H9 (cell line): ENCODE results near the gene RACGAP1. TPM values are rescaled to one million over a fixed set of nuclear protein-coding genes. Genes with fewer than 3 reads are reported as not detected.

Source experiments
- DNase-seq: peaks from one replicate; pipeline ENCODE4 v3.0.0-alpha.2; 2017
- H2AFZ ChIP-seq: one replicate; pipeline ENCODE4 v1.6.1; 2013; ENCODE audit warnings: mild to moderate bottlenecking, low read length, control low read depth, moderate library complexity
- H2AK5ac ChIP-seq: 2 replicates; pipeline ENCODE4 v1.6.1; 2013; ENCODE audit warnings: low read length, control low read depth, mixed read lengths; ENCODE audit not compliant: insufficient read length
- H2BK120ac ChIP-seq: one replicate; pipeline ENCODE4 v1.6.1; 2013; ENCODE audit warnings: low read depth, mild to moderate bottlenecking, low read length, control low read depth, inconsistent platforms; ENCODE audit not compliant: poor library complexity, severe bottlenecking
- H2BK12ac ChIP-seq: 2 replicates; pipeline ENCODE4 v1.6.1; 2013; ENCODE audit warnings: low read length, control low read depth, mixed read lengths, low read depth; ENCODE audit not compliant: insufficient read length
- H2BK15ac ChIP-seq: 2 replicates; pipeline ENCODE4 v1.6.1; 2013; ENCODE audit warnings: low read depth, low read length, control low read depth
- H2BK20ac ChIP-seq: one replicate; pipeline ENCODE4 v1.6.1; 2013; ENCODE audit warnings: low read depth, mild to moderate bottlenecking, low read length, control low read depth, inconsistent platforms; ENCODE audit not compliant: poor library complexity, severe bottlenecking
- H2BK5ac ChIP-seq: 2 replicates; pipeline ENCODE4 v1.6.1; 2013; ENCODE audit warnings: low read length, control low read depth, mixed read lengths; ENCODE audit not compliant: insufficient read length
- H3K14ac ChIP-seq: 2 replicates; pipeline ENCODE4 v1.6.1; 2013; ENCODE audit warnings: low read length, control low read depth; ENCODE audit not compliant: insufficient read depth
- H3K18ac ChIP-seq: 2 replicates; pipeline ENCODE4 v1.6.1; 2013; ENCODE audit warnings: low read depth, mild to moderate bottlenecking, mixed read lengths, low read length, control low read depth; ENCODE audit not compliant: insufficient read length
- H3K23ac ChIP-seq: 2 replicates; pipeline ENCODE4 v1.6.1; 2013; ENCODE audit warnings: low read length, control low read depth, mixed read lengths, low read depth; ENCODE audit not compliant: insufficient read length
- H3K23me2 ChIP-seq: 2 replicates; pipeline ENCODE4 v1.6.1; 2013; ENCODE audit warnings: low read depth, mild to moderate bottlenecking, mixed read lengths, low read length, control low read depth; ENCODE audit not compliant: insufficient read length, poor library complexity, severe bottlenecking
- H3K27ac ChIP-seq: 2 replicates; pipeline ENCODE4 v1.5.1; 2013; ENCODE audit warnings: low read length, control low read depth, mixed read lengths, low read depth; ENCODE audit not compliant: insufficient read length
- H3K27me3 ChIP-seq: 2 replicates; pipeline ENCODE4 v1.6.1; 2013; ENCODE audit warnings: low read length, control low read depth, inconsistent platforms; ENCODE audit not compliant: insufficient read depth
- H3K4ac ChIP-seq: 2 replicates; pipeline ENCODE4 v1.6.1; 2013; ENCODE audit warnings: low read depth, mild to moderate bottlenecking, control low read depth, inconsistent platforms, low read length, moderate library complexity
- H3K4me1 ChIP-seq: 2 replicates; pipeline ENCODE4 v1.6.1; 2013; ENCODE audit warnings: low read length, control low read depth, inconsistent platforms; ENCODE audit not compliant: insufficient read depth
- H3K4me2 ChIP-seq: 2 replicates; pipeline ENCODE4 v1.6.1; 2013; ENCODE audit warnings: low read length, control low read depth, mixed read lengths; ENCODE audit not compliant: insufficient read length, insufficient read depth
- H3K56ac ChIP-seq: 2 replicates; pipeline ENCODE4 v1.6.1; 2013; ENCODE audit warnings: low read depth, mild to moderate bottlenecking, mixed read lengths, low read length, control low read depth; ENCODE audit not compliant: insufficient read length
- H3K79me1 ChIP-seq: 2 replicates; pipeline ENCODE4 v1.6.1; 2013; ENCODE audit warnings: low read depth, mild to moderate bottlenecking, moderate library complexity, low read length, control low read depth, inconsistent platforms; ENCODE audit not compliant: insufficient read depth, poor library complexity, severe bottlenecking
- H3K79me2 ChIP-seq: 2 replicates; pipeline ENCODE4 v1.6.1; 2013; ENCODE audit warnings: low read length, control low read depth, inconsistent platforms; ENCODE audit not compliant: insufficient read depth
- H3K9ac ChIP-seq: 2 replicates; pipeline ENCODE4 v1.6.1; 2013; ENCODE audit warnings: low read length, control low read depth, mixed read lengths; ENCODE audit not compliant: insufficient read length; ENCODE audit errors: extremely low read depth
- H3K9me3 ChIP-seq: one replicate; pipeline ENCODE4 v1.6.1; 2013; ENCODE audit warnings: low read depth, low read length, inconsistent platforms; ENCODE audit not compliant: control insufficient read depth
- H3T11ph ChIP-seq: one replicate; pipeline ENCODE4 v1.6.1; 2013; ENCODE audit warnings: mild to moderate bottlenecking, low read length, control low read depth, inconsistent platforms
- H4K20me1 ChIP-seq: one replicate; pipeline ENCODE4 v1.6.1; 2013; ENCODE audit not compliant: control insufficient read depth, insufficient read length, insufficient read depth
- H4K5ac ChIP-seq: 2 replicates; pipeline ENCODE4 v1.6.1; 2013; ENCODE audit warnings: low read depth, mild to moderate bottlenecking, mixed read lengths, low read length, control low read depth; ENCODE audit not compliant: insufficient read length
- H4K8ac ChIP-seq: replicated peaks from 2 replicates; pipeline ENCODE4 v1.6.1; 2013; ENCODE audit warnings: low read length, control low read depth, mixed read lengths, low read depth; ENCODE audit not compliant: insufficient read length
- H4K91ac ChIP-seq: 2 replicates; pipeline ENCODE4 v1.6.1; 2013; ENCODE audit warnings: low read depth, mild to moderate bottlenecking, moderate library complexity, mixed read lengths, low read length, control low read depth; ENCODE audit not compliant: insufficient read length
- H3K27ac Mint-ChIP-seq, 3 experiments: 2 replicates in 2 of 3; 3 replicates in 1 of 3; pipeline ENCODE4 v1.8.0; 2020 to 2021; ENCODE audit warnings: mixed read lengths in 3 of 3, mild to moderate bottlenecking in 1 of 3, moderate library complexity in 1 of 3
- H3K27me3 Mint-ChIP-seq: 2 replicates; pipeline ENCODE4 v1.8.0; 2021; ENCODE audit warnings: low read depth, mild to moderate bottlenecking, moderate library complexity, mixed read lengths
- H3K36me3 Mint-ChIP-seq, 3 experiments: 2 replicates in 2 of 3; 3 replicates in 1 of 3; pipeline ENCODE4 v1.8.0; 2020 to 2021; ENCODE audit warnings: low read depth in 3 of 3, mixed read lengths in 3 of 3; ENCODE audit not compliant: insufficient read depth in 1 of 3
- H3K4me1 Mint-ChIP-seq, 2 experiments: 2 replicates each; pipeline ENCODE4 v1.8.0; 2020; ENCODE audit warnings: mixed read lengths in 2 of 2
- H3K4me3 Mint-ChIP-seq, 2 experiments: 2 replicates in 1 of 2; 3 replicates in 1 of 2; pipeline ENCODE4 v1.8.0; 2020 to 2021; ENCODE audit warnings: mild to moderate bottlenecking in 2 of 2, mixed read lengths in 2 of 2, moderate library complexity in 1 of 2
- H3K9me3 Mint-ChIP-seq, 2 experiments: 2 replicates in 1 of 2; 3 replicates in 1 of 2; pipeline ENCODE4 v1.8.0; 2020; ENCODE audit warnings: mild to moderate bottlenecking in 2 of 2, mixed read lengths in 2 of 2, moderate library complexity in 1 of 2
- CTCF ChIP-seq: fragments of 200-600 bp; sonication (generic); conservative IDR thresholded peaks from 3 replicates; pipeline ENCODE4 v1.8.0; 2021; ENCODE audit warnings: antibody characterized with exemption, mild to moderate bottlenecking
- WGBS: extraction: QIAGEN DNeasy Blood & Tissue Kit; methylation state at CpG from one replicate; pipeline ENCODE4 v1.1.7; 2013; ENCODE audit warnings: missing lambda C conversion rate, low lambda C conversion rate, mixed read lengths; ENCODE audit not compliant: insufficient read length; ENCODE audit errors: extremely low coverage; 5-methylcytosine and 5-hydroxymethylcytosine counted together
- total RNA-seq: library from RNA; stranded (reverse); gene quantifications from 2 replicates; pipeline ENCODE4 v1.2.1, GENCODE V29; 2021

The RACGAP1 gene
- total RNA-seq, 1 experiment from 2014 or later: 64.8 TPM

GRCh38 chr12:50014342-50014741 lies 11.0 kb downstream of the RACGAP1 start:
- no peak overlapping the region for H4K5ac ChIP-seq
- Mint-ChIP-seq H3K27ac (no peak overlapping the region), H3K4me1 (peaks cover 13% of the 10 kb centered on the region in 2 experiments), H3K27me3 (no peaks in the 10 kb centered on the region), H3K36me3 (peaks cover 13 to 41% (median 32%) of the 10 kb centered on the region in 3 experiments; a peak in 6 of 7 replicates), H3K9me3 (no peaks in the 10 kb centered on the region), H3K4me3 (no peak overlapping the region; a peak in 1 of 5 replicates)
- H3T11ph ChIP-seq: no peak overlapping the region
- H2AFZ ChIP-seq: no peak overlapping the region
- no peak overlapping the region for H2BK12ac ChIP-seq
- no peak overlapping the region for H2BK120ac ChIP-seq
- no peak for DNase-seq
- H3K79me1 ChIP-seq: peaks cover 12% of the 10 kb centered on the region
- H3K14ac ChIP-seq: no peak overlapping the region
- no peaks in the 10 kb centered on the region; the same call in 1 of the 2 replicates for H3K4me1 ChIP-seq
- no peak overlapping the region for H2AK5ac ChIP-seq
- H3K56ac ChIP-seq: no peak overlapping the region
- H2BK20ac ChIP-seq: no peak overlapping the region
- peaks cover 4% of the 10 kb centered on the region; the same call in 1 of the 2 replicates for H3K79me2 ChIP-seq
- no peak for TF ChIP-seq CTCF
- WGBS: no CpG with 5 or more reads among the region's 3 CpGs
- H3K4ac ChIP-seq: no peak overlapping the region
- H2BK15ac ChIP-seq: no peak overlapping the region
- H3K23ac ChIP-seq: no peak overlapping the region
- no peak overlapping the region for H4K8ac ChIP-seq
- no peaks in the 10 kb centered on the region for H3K23me2 ChIP-seq
- H3K9ac ChIP-seq: no peak overlapping the region
- no peaks in the 10 kb centered on the region for H4K20me1 ChIP-seq
- no peak overlapping the region for H3K18ac ChIP-seq
- H3K27me3 ChIP-seq: no peaks in the 10 kb centered on the region
- no peak overlapping the region for H4K91ac ChIP-seq
- H2BK5ac ChIP-seq: no peak overlapping the region
- no peak overlapping the region for H3K27ac ChIP-seq
- H3K9me3 ChIP-seq: no peaks in the 10 kb centered on the region
- H3K4me2 ChIP-seq: no peak overlapping the region
